Stimulated activated CD4-positive, alpha-beta T cell treated with anti-CD3 and anti-CD28 coated beads, Interleukin-1b, Interleukin-23, amount 100 ng/mL, for 1 hour (primary cell): ENCODE measurements around the gene C9.
"Not testable (repeated sequence)": the region's sequence is repeated elsewhere in the genome, so short reads cannot be mapped to it uniquely, and the experiment has no call there.

ENCODE experiments used
- DNase-seq, 2 donors: peaks; one replicate each; pipeline ENCODE4 v3.0.0-alpha.2; 2020; ENCODE audit warnings: low read depth in 2 of 2

C9 gene

DNA sequence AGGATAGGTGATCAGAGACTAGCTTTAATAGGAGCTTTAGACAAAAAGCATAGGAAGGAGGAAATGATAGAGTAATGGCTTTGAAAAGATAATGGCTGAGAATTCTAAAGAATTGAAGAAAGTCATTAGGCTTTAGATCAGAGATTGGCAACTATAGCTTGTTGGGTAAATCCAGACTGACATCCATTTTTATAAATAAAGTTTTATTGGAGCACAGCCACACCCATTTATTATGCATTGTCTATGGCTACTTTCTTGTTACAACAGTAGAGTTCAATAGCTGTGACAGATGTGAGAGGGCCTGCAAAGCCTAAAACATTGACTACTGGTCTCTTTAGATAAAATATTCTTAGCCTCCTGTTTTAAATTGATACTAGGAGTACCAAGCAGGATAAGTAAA, 104.2 kb downstream of the C9 start:
- no peak for DNase-seq

DNA sequence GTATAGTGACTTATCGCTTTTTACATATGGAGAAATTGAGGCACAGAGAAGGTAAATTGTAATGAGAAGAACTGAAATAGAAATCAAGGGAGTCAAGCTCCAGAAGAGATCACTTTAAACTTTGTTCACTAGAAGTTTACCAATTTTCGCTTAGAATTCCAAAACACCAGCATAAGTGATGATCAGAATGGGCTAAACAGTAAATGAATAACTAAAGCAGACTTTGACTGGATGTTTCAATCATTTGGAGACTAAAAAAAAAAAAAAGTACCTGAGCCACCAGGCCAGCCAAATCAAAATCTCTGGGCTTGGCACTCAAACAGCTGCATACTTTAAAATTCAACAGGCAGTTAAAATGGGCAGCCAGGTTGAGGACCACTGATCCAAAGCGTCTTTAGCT, 106.7 kb downstream of the C9 start:
- DNase-seq = no peak

DNA sequence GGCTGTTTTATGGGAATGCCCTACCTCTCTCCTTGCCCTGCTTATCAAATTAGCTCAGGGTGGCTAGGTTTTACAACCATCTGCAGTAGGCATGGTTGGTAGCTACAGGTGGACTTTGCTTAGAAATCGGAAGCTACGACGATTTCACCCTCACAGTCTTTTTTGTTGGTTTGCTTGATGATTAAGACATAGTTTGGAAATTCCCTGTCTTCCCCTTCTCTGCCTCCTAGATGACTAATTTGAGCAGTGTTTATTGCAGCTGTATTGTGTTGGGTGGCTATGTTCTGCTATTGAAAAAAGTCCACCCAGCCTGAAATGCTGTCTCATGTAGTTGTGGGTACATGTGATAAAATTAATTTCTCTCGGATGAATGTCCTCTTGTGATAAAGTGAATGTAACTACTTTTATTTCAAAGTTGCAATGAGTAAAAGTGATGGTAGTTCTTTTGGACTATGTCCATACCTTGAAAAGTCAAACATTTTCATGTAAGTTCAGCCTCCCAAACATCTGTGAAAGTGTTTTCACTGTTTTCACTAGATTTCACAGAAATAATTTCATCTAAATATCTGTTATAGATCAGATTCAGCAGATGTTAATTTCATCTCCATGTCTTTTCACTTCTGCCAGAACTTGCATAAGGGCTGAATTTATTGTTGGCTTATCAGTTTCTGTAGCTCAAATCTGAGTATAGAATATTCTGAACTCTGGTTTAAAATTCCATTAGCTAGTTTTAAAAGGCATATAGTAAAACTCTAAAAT, 107.6 kb downstream of the C9 start:
- DNase-seq = no peak

DNA sequence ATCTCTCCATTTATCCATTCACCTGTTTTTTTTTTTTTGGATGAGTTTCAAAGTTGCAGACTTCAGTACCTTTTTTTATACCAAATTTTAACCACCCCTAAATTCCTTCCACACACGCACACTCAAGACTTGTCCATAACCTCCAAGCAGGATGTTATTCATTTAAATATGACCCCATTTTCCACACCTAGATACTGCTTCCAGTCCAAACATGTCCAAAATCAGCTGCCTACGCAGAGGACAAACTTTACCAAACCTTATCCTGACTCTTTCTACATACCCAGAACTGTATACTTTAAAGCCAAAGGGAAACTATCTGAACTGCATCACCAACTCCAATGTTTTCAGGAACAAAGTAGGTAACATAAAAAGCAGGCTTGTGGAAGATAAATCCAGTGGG, 108.9 kb downstream of the C9 start:
- no peak for DNase-seq

DNA sequence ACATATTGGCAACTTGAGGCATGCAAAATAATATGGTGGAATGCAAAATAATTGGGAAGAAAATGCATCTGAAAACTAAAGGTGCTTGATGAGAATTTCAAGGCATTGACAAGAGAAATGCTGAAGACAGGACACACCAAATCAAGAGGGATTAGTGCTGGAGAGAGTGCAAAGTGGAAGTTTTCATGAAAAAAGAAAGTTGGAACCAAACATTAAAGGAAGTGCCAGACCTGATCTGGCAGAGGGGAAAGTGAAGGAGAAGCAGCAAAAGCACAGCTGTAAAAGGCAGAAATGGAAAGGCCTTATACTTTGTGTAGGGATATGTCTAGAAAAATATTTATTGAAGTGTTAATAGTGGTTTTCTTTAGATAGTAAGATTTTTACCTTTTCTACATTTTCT, 109.6 kb downstream of the C9 start:
- DNase-seq = no peak

GRCh38 chr5:39253196-39253595, 111.1 kb downstream of the C9 start:
- no peak for DNase-seq

GRCh38 chr5:39249564-39250274, 114.6 kb downstream of the C9 start:
- no peak for DNase-seq

DNA sequence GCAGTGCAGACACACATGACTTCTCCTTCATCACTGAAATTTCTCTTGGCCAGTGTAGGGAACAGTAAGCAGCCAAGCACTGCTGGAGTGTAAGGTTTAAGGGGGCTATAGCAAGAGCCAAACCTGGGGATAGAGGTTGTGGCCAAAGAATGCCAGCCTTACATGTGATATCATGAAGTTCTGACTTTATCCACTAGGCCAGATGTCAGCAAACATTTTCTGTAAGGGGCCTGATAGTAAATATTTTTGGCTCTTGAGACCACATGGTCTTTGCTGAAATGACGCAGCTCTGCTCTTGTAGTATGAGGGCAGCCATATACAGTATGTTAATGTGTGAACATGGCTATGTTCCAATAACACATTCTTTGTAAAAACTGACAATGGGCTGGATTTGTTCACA, 115.2 kb downstream of the C9 start:
- DNase-seq = no peak

GRCh38 chr5:39240750-39241149, 123.5 kb downstream of the C9 start:
- DNase-seq = no peak

- no peak for DNase-seq
Observed at GRCh38 chr5:39238366-39239105, 125.8 kb downstream of the C9 start.

DNA sequence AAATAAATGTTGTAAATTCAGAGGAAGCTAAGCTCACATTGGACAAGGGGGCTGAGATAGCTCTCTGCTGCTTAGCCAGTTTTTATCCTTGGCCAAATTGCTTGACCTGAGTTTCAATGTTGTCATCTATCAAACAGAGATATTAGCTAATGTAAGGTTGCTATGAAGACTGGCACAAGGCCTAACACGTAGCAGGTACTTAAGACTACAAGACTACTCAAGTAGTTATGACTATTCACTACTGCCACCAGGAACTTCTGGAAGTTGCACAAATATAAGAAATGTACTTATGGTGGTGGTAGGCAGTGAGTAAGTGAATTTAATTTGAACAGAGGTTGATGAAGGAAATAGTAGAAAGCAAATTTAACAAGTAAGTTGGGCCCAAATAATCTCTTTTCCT, 127.6 kb downstream of the C9 start:
- DNase-seq = no peak

DNA sequence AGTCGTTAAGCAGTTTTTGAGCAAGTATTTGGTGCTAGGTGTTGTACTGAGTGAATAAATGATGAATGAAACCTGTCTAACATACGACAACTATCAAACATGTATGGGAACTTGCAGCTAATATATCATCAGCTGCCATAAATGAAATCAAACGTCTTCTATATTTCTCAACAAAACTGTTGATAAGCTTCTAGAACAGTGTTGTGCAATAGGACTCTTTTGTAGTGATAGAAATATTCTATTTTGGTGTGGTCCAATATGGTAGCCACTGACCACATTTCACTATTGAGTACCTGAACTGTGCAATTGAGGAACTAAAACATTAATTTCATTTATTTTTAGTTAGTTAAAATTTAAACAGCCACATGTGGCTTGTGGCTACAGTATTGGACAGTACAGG, 128.6 kb downstream of the C9 start:
- no peak for DNase-seq

GRCh38 chr5:39234494-39234893, 129.8 kb downstream of the C9 start:
- DNase-seq = not testable (repeated sequence)
